ENCODE results near the gene DCX. TPM values are rescaled to one million over a fixed set of nuclear protein-coding genes. Genes with fewer than 3 reads are reported as not detected.

Gene DCX
- total and polyA plus RNA-seq, 9 of the 15 experiments (the other 6 are each of a cell fraction or from before 2014, with no cell fraction given): not detected

DNA sequence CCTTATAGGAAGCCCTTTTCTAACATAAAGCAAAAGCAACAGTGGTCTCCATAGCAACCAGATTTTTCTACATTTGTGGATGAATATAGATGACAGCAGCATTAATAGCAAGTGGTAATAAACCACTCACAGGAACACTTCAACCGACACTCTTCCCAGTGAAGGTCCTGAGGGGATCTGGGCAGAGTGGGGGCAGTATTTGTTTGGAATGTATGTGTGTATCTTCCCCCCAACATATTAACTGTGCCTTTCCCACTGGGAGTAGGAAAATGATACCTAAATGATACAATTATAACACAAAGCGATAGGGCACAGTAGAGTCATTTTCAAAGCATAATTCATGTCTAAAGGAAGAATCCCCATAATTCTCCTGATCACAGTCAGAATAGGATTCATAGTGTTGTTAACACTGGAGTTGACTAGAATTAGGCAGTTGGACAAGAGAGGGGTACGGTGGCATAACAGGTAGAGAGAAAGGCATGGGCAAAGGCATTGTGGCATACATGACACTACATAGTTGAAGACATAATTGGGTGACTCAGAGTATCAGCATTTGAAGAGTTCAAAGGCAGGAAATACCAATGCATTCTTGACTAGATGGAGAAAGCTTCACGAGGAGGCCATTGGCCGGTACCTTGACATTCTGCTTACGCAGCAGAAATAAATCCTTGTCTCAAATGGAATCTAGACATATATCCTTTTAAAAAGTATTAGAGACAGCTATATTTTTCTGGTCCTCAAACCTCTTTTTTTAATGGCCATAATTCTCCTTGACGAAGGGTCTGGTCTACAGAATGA lies 156.9 kb downstream of the DCX start:
- ATAC-seq (no peak), DNase-seq (ENCODE audit: extremely low read depth in 1 of 4, low spot score in 3 of 4) (no peak), FAIRE-seq (no peak)
- Histone ChIP-seq H2AFZ (ENCODE audit: low read depth, low read length) (no peak overlapping the region), H4K20me1 (replicated peaks; ENCODE audit: control insufficient read depth, insufficient read depth, low read length) (no peaks in the 10 kb centered on the region), H3K9ac (ENCODE audit: insufficient read depth in 1 of 2, low read depth in 2 of 2, low read length in 2 of 2) (no peak overlapping the region), H3K79me2 (ENCODE audit: control insufficient read depth, insufficient read depth, low read length) (no peaks in the 10 kb centered on the region), H3K4me2 (ENCODE audit: insufficient read depth, low read length) (no peak overlapping the region), H3K4me1 (replicated peaks in 1 of 2; ENCODE audit: control insufficient read depth in 2 of 2, insufficient read depth in 2 of 2, low read length in 2 of 2) (no peaks in the 10 kb centered on the region), H3K27ac (ENCODE audit: extremely low read depth, low read depth, low read length) (no peak overlapping the region), H3K9me1 (ENCODE audit: control insufficient read depth, insufficient read depth, low read length) (no peaks in the 10 kb centered on the region), H3K27me3 (ENCODE audit: control insufficient read depth in 2 of 2, insufficient read depth in 2 of 2, low read length in 2 of 2) (no peaks in the 10 kb centered on the region), H3K36me3 (ENCODE audit: control insufficient read depth, insufficient read depth, low read length) (no peaks in the 10 kb centered on the region), H3K4me3 (no peak overlapping the region), H3K9me3 (replicated peaks; ENCODE audit: control insufficient read depth, insufficient read depth, low read depth, low read length) (no peaks in the 10 kb centered on the region)
- 1% methylated on average over 5 of the region's 7 CpGs for WGBS (ENCODE audit: insufficient coverage, low coverage, missing lambda C conversion rate)
- no TSS peak for BruUV-seq (replicated peaks)
- POLR2A ChIA-PET: no interaction called here
- CTCF ChIA-PET (ENCODE audit: low intra/inter-chr PET ratio): no interaction called here
- intact Hi-C loops (cut with micrococcal nuclease) (no loop called here), in situ Hi-C loops (cut with MboI) (no loop called here)
- TF ChIP-seq CEBPG (CRISPR knock-in tag; IDR thresholded peaks at IDR 0.05) (no peak), CEBPG (tag; conservative IDR thresholded peaks at IDR 0.05 in 1 of 2, IDR thresholded peaks at IDR 0.05 in 1 of 2) (no peak), C11orf30 (IDR thresholded peaks at IDR 0.05; ENCODE audit: low read depth) (peak; percentile 42; the same call in 1 of the 2 replicates), TGIF2 (CRISPR knock-in tag; IDR thresholded peaks at IDR 0.05) (no peak), NBN (IDR thresholded peaks at IDR 0.05; ENCODE audit: low read depth) (no peak), ZEB2 (IDR thresholded peaks at IDR 0.05) (no peak), MAFK (IDR thresholded peaks at IDR 0.05; ENCODE audit: low read length) (peak; percentile 40; the same call in 1 of the 2 replicates), ZNF431 (CRISPR knock-in tag; IDR thresholded peaks at IDR 0.05) (no peak), MAFG (tag; conservative IDR thresholded peaks at IDR 0.05) (peak; percentile 61), HDGF (IDR thresholded peaks at IDR 0.05) (no peak), ARHGAP35 (IDR thresholded peaks at IDR 0.05; ENCODE audit: partially characterized antibody) (no peak), FOXJ2 (tag; IDR thresholded peaks at IDR 0.05) (no peak), RFX1 (IDR thresholded peaks at IDR 0.05) (peak; percentile 33; the same call in 1 of the 2 replicates), NFE2 (IDR thresholded peaks at IDR 0.05; ENCODE audit: low read depth) (no peak), ETV5 (CRISPR knock-in tag; IDR thresholded peaks at IDR 0.05; ENCODE audit: low read depth) (no peak), POU5F1 (IDR thresholded peaks at IDR 0.05; ENCODE audit: borderline replicate concordance, low read depth, low read length, partially characterized antibody) (no peak), ZNF316 (IDR thresholded peaks at IDR 0.05) (peak; percentile 50; the same call in 1 of the 2 replicates), MAFF (IDR thresholded peaks at IDR 0.05; ENCODE audit: low read length) (peak; percentile 46; the same call in 1 of the 2 replicates)
- TF ChIP-seq, protein P1, sequence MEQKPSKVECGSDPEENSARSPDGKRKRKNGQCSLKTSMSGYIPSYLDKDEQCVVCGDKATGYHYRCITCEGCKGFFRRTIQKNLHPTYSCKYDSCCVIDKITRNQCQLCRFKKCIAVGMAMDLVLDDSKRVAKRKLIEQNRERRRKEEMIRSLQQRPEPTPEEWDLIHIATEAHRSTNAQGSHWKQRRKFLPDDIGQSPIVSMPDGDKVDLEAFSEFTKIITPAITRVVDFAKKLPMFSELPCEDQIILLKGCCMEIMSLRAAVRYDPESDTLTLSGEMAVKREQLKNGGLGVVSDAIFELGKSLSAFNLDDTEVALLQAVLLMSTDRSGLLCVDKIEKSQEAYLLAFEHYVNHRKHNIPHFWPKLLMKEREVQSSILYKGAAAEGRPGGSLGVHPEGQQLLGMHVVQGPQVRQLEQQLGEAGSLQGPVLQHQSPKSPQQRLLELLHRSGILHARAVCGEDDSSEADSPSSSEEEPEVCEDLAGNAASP (IDR thresholded peaks at IDR 0.05): no peak
- TF ChIP-seq, protein P2, sequence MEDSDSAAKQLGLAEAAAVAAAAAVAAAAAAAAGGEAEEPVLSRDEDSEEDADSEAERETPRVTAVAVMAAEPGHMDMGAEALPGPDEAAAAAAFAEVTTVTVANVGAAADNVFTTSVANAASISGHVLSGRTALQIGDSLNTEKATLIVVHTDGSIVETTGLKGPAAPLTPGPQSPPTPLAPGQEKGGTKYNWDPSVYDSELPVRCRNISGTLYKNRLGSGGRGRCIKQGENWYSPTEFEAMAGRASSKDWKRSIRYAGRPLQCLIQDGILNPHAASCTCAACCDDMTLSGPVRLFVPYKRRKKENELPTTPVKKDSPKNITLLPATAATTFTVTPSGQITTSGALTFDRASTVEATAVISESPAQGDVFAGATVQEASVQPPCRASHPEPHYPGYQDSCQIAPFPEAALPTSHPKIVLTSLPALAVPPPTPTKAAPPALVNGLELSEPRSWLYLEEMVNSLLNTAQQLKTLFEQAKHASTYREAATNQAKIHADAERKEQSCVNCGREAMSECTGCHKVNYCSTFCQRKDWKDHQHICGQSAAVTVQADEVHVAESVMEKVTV (CRISPR knock-in tag; IDR thresholded peaks at IDR 0.05): no peak
- TF ChIP-seq, protein P3, sequence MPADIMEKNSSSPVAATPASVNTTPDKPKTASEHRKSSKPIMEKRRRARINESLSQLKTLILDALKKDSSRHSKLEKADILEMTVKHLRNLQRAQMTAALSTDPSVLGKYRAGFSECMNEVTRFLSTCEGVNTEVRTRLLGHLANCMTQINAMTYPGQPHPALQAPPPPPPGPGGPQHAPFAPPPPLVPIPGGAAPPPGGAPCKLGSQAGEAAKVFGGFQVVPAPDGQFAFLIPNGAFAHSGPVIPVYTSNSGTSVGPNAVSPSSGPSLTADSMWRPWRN (IDR thresholded peaks at IDR 0.05; ENCODE audit: low read depth): no peak

Data from K562 (cell line).